Upper lobe of left lung (tissue), 4 donors: ENCODE data around the gene MYH4.

Experiments
- CTCF ChIP-seq, 6 experiments: fragments of 450-650 bp in 4 of 6; fragments of 200-600 bp in 2 of 6; sonication (generic) in 2 of 6; IDR thresholded peaks; one replicate each; pipeline ENCODE4 v1.5.1; 2016 to 2019; ENCODE audit warnings: antibody characterized with exemption in 6 of 6
- EP300 ChIP-seq, 4 donors: sonication (generic); formaldehyde crosslinking; IDR thresholded peaks; one replicate each; pipeline ENCODE4 v1.5.1; 2017; ENCODE audit warnings: antibody characterized with exemption in 4 of 4, control low read depth in 2 of 4
- POLR2A ChIP-seq, 4 donors: fragments of 450-650 bp; IDR thresholded peaks; one replicate each; pipeline ENCODE4 v1.5.1; 2016 to 2017; ENCODE audit warnings: antibody characterized with exemption in 4 of 4, mild to moderate bottlenecking in 2 of 4

- no peak for TF ChIP-seq POLR2A (IDR thresholded peaks at IDR 0.05)
- no peak for TF ChIP-seq CTCF (IDR thresholded peaks at IDR 0.05)
- no peak for TF ChIP-seq EP300 (IDR thresholded peaks at IDR 0.05)
Measured at GRCh38 chr17:10420811-10421210, 48.5 kb downstream of the MYH4 start.
